ENCODE results near the gene TMEM171.

GRCh38 chr5:73129143-73129542 is 8.8 kb downstream of the TMEM171 start:
- no peak for TF ChIP-seq POLR2A (IDR thresholded peaks at IDR 0.05)
- TF ChIP-seq, protein P1, sequence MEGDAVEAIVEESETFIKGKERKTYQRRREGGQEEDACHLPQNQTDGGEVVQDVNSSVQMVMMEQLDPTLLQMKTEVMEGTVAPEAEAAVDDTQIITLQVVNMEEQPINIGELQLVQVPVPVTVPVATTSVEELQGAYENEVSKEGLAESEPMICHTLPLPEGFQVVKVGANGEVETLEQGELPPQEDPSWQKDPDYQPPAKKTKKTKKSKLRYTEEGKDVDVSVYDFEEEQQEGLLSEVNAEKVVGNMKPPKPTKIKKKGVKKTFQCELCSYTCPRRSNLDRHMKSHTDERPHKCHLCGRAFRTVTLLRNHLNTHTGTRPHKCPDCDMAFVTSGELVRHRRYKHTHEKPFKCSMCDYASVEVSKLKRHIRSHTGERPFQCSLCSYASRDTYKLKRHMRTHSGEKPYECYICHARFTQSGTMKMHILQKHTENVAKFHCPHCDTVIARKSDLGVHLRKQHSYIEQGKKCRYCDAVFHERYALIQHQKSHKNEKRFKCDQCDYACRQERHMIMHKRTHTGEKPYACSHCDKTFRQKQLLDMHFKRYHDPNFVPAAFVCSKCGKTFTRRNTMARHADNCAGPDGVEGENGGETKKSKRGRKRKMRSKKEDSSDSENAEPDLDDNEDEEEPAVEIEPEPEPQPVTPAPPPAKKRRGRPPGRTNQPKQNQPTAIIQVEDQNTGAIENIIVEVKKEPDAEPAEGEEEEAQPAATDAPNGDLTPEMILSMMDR (IDR thresholded peaks at IDR 0.05) = no peak

Data from lower leg skin (tissue), 3 donors.